Mesenchymal stem cell (in vitro differentiated cells and primary cell): ENCODE measurements around the gene HAGH.

Experiments used
- DNase-seq: peaks from one replicate; pipeline ENCODE4 v3.0.0-alpha.2; 2013
- H2AFZ ChIP-seq: one replicate; pipeline ENCODE4 v1.6.1; 2013; ENCODE audit warnings: low read depth, mild to moderate bottlenecking, control low read depth, inconsistent platforms, low read length, moderate library complexity
- H2AK5ac ChIP-seq: 2 replicates; pipeline ENCODE4 v1.6.1; 2013; ENCODE audit warnings: low read length, moderate library complexity, mild to moderate bottlenecking, inconsistent platforms; ENCODE audit not compliant: severe bottlenecking
- H2BK120ac ChIP-seq: one replicate; pipeline ENCODE4 v1.6.1; 2013; ENCODE audit warnings: low read depth, mild to moderate bottlenecking, inconsistent platforms, low read length, moderate library complexity
- H2BK12ac ChIP-seq, 2 experiments: one replicate each; pipeline ENCODE4 v1.6.1; 2013; ENCODE audit warnings: inconsistent platforms in 2 of 2, low read length in 2 of 2, mild to moderate bottlenecking in 2 of 2, moderate library complexity in 2 of 2, control low read depth in 1 of 2
- H2BK15ac ChIP-seq: one replicate; pipeline ENCODE4 v1.6.1; 2013; ENCODE audit warnings: mild to moderate bottlenecking, low read depth, inconsistent platforms; ENCODE audit not compliant: poor library complexity, severe bottlenecking
- H2BK5ac ChIP-seq: 2 replicates; pipeline ENCODE4 v1.6.1; 2013; ENCODE audit warnings: low read depth, mild to moderate bottlenecking, low read length, control low read depth, inconsistent platforms; ENCODE audit not compliant: poor library complexity, severe bottlenecking
- H3K14ac ChIP-seq, 2 experiments: one replicate each; pipeline ENCODE4 v1.6.1; 2013; ENCODE audit warnings: inconsistent platforms in 2 of 2, low read length in 2 of 2, control low read depth in 1 of 2, mild to moderate bottlenecking in 1 of 2, moderate library complexity in 1 of 2
- H3K18ac ChIP-seq, 2 experiments: one replicate each; pipeline ENCODE4 v1.6.1; 2013; ENCODE audit warnings: inconsistent platforms in 2 of 2, low read length in 2 of 2, control low read depth in 1 of 2, low read depth in 1 of 2, mild to moderate bottlenecking in 1 of 2
- H3K23ac ChIP-seq, 2 experiments: one replicate each; pipeline ENCODE4 v1.6.1; 2013; ENCODE audit warnings: inconsistent platforms in 2 of 2, low read length in 2 of 2, mild to moderate bottlenecking in 2 of 2, moderate library complexity in 2 of 2, control low read depth in 1 of 2
- H3K27ac ChIP-seq: 2 replicates; pipeline ENCODE4 v1.5.1; 2013; ENCODE audit warnings: mild to moderate bottlenecking, moderate library complexity, low read length, control low read depth, inconsistent platforms; ENCODE audit not compliant: poor library complexity, severe bottlenecking
- H3K27me3 ChIP-seq, 2 experiments: 2 replicates each; pipeline versions ENCODE4 v1.6.1 to v1.7.0; 2013; ENCODE audit warnings: low read length in 2 of 2, mild to moderate bottlenecking in 2 of 2, moderate library complexity in 2 of 2, control low read depth in 1 of 2, inconsistent platforms in 1 of 2; ENCODE audit not compliant: control insufficient read depth in 1 of 2, insufficient read depth in 1 of 2
- H3K36me3 ChIP-seq, 2 experiments: 2 replicates each; pipeline versions ENCODE4 v1.6.1 to v1.7.0; 2013; ENCODE audit warnings: low read length in 2 of 2, control low read depth in 1 of 2, inconsistent platforms in 1 of 2, low read depth in 1 of 2, mild to moderate bottlenecking in 1 of 2; ENCODE audit not compliant: insufficient read depth in 2 of 2, control insufficient read depth in 1 of 2
- H3K4ac ChIP-seq, 2 experiments: one replicate each; pipeline ENCODE4 v1.6.1; 2013; ENCODE audit warnings: inconsistent platforms in 2 of 2, low read length in 2 of 2, mild to moderate bottlenecking in 2 of 2, moderate library complexity in 2 of 2, control low read depth in 1 of 2, low read depth in 1 of 2
- H3K4me1 ChIP-seq: 2 replicates; pipeline ENCODE4 v1.6.1; 2013; ENCODE audit warnings: low read depth, low read length, control low read depth; ENCODE audit not compliant: control insufficient read depth, insufficient read depth
- H3K4me2 ChIP-seq: 2 replicates; pipeline ENCODE4 v1.6.1; 2013; ENCODE audit warnings: low read length, mild to moderate bottlenecking, inconsistent platforms; ENCODE audit not compliant: poor library complexity, severe bottlenecking
- H3K4me3 ChIP-seq, 2 experiments: 2 replicates each; pipeline versions ENCODE4 v1.5.1 to v1.7.0; 2013; ENCODE audit warnings: low read length in 2 of 2, mild to moderate bottlenecking in 2 of 2, control low read depth in 1 of 2, low read depth in 1 of 2; ENCODE audit not compliant: insufficient read depth in 1 of 2
- H3K79me1 ChIP-seq: replicated peaks from 2 replicates; pipeline ENCODE4 v1.6.1; 2013; ENCODE audit warnings: mild to moderate bottlenecking, control low read depth, low read length, inconsistent platforms; ENCODE audit not compliant: poor library complexity, severe bottlenecking
- H3K9ac ChIP-seq: 2 replicates; pipeline ENCODE4 v1.7.0; 2013; ENCODE audit warnings: mild to moderate bottlenecking, low read length, moderate library complexity
- H3K9me3 ChIP-seq: 2 replicates; pipeline ENCODE4 v1.7.0; 2013; ENCODE audit warnings: mild to moderate bottlenecking, low read length; ENCODE audit not compliant: control insufficient read depth
- H4K8ac ChIP-seq: one replicate; pipeline ENCODE4 v1.6.1; 2013; ENCODE audit warnings: inconsistent platforms, mild to moderate bottlenecking, low read length, moderate library complexity
- H4K91ac ChIP-seq: one replicate; pipeline ENCODE4 v1.6.1; 2013; ENCODE audit warnings: mild to moderate bottlenecking, low read length, inconsistent platforms
- WGBS: methylation state at CpG from one replicate; pipeline ENCODE4 v1.1.7; 2013; ENCODE audit warnings: mixed read lengths; 5-methylcytosine and 5-hydroxymethylcytosine counted together

The HAGH gene

DNA sequence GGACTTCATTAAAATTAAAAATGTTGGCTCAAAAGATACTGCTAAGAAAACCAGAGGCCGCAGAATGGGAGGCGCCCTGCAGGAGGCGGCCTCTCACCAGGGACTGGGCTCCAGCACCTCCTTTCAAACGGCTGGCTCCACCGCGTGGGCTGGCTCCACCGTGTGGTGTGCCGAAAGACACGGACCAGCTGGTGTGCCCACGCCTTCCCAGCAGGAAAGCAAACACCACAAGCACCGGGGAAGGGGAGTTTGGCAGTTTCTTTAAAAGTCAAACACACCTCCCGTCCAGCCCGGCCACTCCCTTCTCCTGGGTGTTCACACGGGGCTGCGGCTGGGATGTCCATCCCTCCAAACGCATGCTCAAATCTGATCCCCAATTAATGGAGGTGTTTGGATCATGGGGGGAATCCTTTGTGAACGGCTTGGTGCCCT lies 13.9 kb downstream of the HAGH start:
- no peak overlapping the region for H2BK120ac ChIP-seq
- no peak overlapping the region for H4K8ac ChIP-seq
- peak overlapping the region; percentile 3 for H4K91ac ChIP-seq
- no peak overlapping the region for H3K4me2 ChIP-seq
- H3K4me3 ChIP-seq = no peak overlapping the region
- H3K36me3 ChIP-seq = peaks cover 45 to 55% of the 10 kb centered on the region in 2 experiments
- no peak overlapping the region for H2AFZ ChIP-seq
- no peak overlapping the region for H3K23ac ChIP-seq
- H3K79me1 ChIP-seq = peaks cover 26% of the 10 kb centered on the region
- H3K9me3 ChIP-seq = no peaks in the 10 kb centered on the region
- no peaks in the 10 kb centered on the region for H3K27me3 ChIP-seq
- H3K4ac ChIP-seq = no peak overlapping the region
- no peak overlapping the region for H3K27ac ChIP-seq
- no peak overlapping the region for H3K9ac ChIP-seq
- H3K4me1 ChIP-seq = peaks cover 7% of the 10 kb centered on the region
- no peak overlapping the region for H2AK5ac ChIP-seq
- WGBS = 53% methylated on average over 14 of the region's 17 CpGs
- DNase-seq = peak; percentile 77
- no peak overlapping the region for H2BK15ac ChIP-seq
- H2BK5ac ChIP-seq = no peak overlapping the region
- H3K14ac ChIP-seq = no peak overlapping the region
- H2BK12ac ChIP-seq = no peak overlapping the region
- no peak overlapping the region for H3K18ac ChIP-seq

DNA sequence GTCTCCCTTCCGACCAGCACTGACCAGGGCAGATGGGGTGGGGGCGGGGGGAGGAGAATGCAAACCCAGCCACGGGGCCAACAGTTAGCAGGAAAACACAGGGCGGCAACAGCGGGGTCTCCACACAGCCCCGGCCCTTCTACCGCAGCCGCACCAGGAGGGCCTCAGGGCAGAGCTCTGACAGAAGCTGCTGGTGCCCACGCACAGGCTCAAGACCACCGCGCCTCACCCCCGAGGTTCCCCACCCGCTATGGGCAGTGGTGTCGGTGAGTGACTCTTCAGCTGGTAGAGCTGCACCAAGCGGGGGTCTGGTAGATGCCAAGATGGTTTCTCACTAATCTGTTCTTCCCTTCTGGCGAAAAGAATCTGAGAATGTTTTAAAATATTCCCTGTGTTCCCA lies 16.1 kb downstream of the HAGH start:
- Histone ChIP-seq H4K8ac (no peak overlapping the region), H3K18ac (no peak overlapping the region), H3K79me1 (peaks cover 22% of the 10 kb centered on the region), H3K9ac (no peak overlapping the region), H4K91ac (no peak overlapping the region), H2AK5ac (no peak overlapping the region), H3K23ac (no peak overlapping the region), H2AFZ (no peak overlapping the region), H2BK12ac (no peak overlapping the region), H3K4me1 (peaks cover 7% of the 10 kb centered on the region), H3K36me3 (peaks cover 43 to 49% of the 10 kb centered on the region in 2 experiments), H3K14ac (no peak overlapping the region), H3K4me3 (no peak overlapping the region), H3K27ac (no peak overlapping the region), H2BK120ac (no peak overlapping the region), H3K4me2 (no peak overlapping the region), H3K27me3 (no peaks in the 10 kb centered on the region), H2BK15ac (no peak overlapping the region), H2BK5ac (no peak overlapping the region), H3K4ac (no peak overlapping the region), H3K9me3 (no peaks in the 10 kb centered on the region)
- no peak for DNase-seq
- 95% methylated on average over 16 of the region's 16 CpGs for WGBS

DNA sequence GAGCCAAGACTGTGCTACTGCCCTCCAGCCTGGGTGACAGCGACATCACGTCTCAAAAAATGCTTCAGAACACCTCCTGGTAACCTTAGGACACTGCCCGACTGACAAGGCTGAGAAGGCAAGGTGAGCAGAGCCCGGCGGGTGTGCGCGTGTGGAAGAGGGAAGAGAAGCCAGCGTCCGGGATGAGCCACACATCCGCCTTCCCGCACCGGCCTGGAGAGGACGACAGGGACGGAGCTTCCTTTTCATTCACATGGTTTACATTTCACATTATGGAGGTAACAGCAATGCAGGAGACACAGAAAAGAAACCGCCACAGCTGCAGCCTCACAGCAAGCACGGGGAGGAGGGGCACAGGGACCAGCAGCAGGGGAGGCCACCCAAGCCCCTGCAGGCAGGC lies 16.5 kb downstream of the HAGH start:
- Histone ChIP-seq H2BK15ac (no peak overlapping the region), H2BK12ac (no peak overlapping the region), H2AK5ac (no peak overlapping the region), H3K23ac (no peak overlapping the region), H2BK120ac (no peak overlapping the region), H3K9me3 (no peaks in the 10 kb centered on the region), H3K18ac (no peak overlapping the region), H4K8ac (no peak overlapping the region), H3K79me1 (peaks cover 19% of the 10 kb centered on the region), H3K9ac (no peak overlapping the region), H3K4ac (no peak overlapping the region), H3K4me1 (peaks cover 7% of the 10 kb centered on the region), H3K4me2 (no peak overlapping the region), H3K14ac (no peak overlapping the region), H3K27ac (no peak overlapping the region), H3K4me3 (no peak overlapping the region), H2BK5ac (no peak overlapping the region), H3K36me3 (peaks cover 42 to 46% of the 10 kb centered on the region in 2 experiments), H3K27me3 (no peaks in the 10 kb centered on the region), H4K91ac (peak overlapping the region; percentile 10), H2AFZ (no peak overlapping the region)
- 97% methylated on average over 16 of the region's 16 CpGs for WGBS
- no peak for DNase-seq

DNA sequence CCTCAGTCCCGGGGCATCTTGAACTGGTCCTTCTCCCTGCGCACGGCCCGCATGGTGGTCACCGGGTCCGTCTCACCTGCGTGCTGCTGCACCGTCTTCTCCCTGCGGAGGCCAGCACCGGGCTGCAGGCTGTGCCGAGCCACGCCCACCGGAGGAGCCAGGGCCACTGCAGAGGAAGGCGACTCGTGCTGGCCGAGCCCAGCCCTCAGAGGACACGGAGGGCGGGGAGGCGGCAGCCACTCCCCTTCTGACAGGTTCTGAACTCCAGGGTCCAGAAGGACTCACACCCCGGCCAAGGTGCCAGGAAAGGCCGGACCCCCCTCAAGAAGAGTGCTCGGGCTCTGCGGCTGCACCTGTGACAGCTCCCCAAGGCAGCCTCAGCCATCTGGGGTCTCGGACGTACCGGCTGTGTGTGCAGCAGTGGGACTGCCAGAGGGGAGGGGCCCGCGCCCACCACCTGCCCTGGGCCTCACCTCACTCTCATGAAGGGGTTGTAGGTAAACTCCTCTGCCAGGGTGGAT lies 17.3 kb downstream of the HAGH start:
- H3K14ac ChIP-seq = no peak overlapping the region
- H3K18ac ChIP-seq = no peak overlapping the region
- H2BK5ac ChIP-seq = no peak overlapping the region
- no peaks in the 10 kb centered on the region for H3K27me3 ChIP-seq
- H3K79me1 ChIP-seq = peaks cover 18% of the 10 kb centered on the region
- H2BK15ac ChIP-seq = no peak overlapping the region
- H3K9ac ChIP-seq = no peak overlapping the region
- H2BK12ac ChIP-seq = no peak overlapping the region
- H2AFZ ChIP-seq = no peak overlapping the region
- H4K91ac ChIP-seq = no peak overlapping the region
- no peak overlapping the region for H3K4ac ChIP-seq
- no peak overlapping the region for H4K8ac ChIP-seq
- no peaks in the 10 kb centered on the region for H3K9me3 ChIP-seq
- H3K4me3 ChIP-seq = peak overlapping the region in 1 of 2 experiments; percentile 38
- 88% methylated on average over 28 of the region's 28 CpGs for WGBS
- DNase-seq = no peak
- peaks cover 7% of the 10 kb centered on the region for H3K4me1 ChIP-seq
- H3K23ac ChIP-seq = no peak overlapping the region
- no peak overlapping the region for H2AK5ac ChIP-seq
- H3K36me3 ChIP-seq = peaks cover 40 to 54% of the 10 kb centered on the region in 2 experiments
- H2BK120ac ChIP-seq = no peak overlapping the region
- H3K4me2 ChIP-seq = no peak overlapping the region
- no peak overlapping the region for H3K27ac ChIP-seq
